Measurements from ENCODE around the gene BTBD9. TPM values are rescaled to one million over a fixed set of nuclear protein-coding genes. Genes with fewer than 3 reads are reported as not detected.

Gene BTBD9
- total RNA-seq, 2 experiments from 2014 or later: 11.0 to 13.8 TPM

- Mint-ChIP-seq H3K27ac (no peak overlapping the region), H3K4me1 (peaks cover under 1% of the 10 kb centered on the region), H3K9me3 (ENCODE audit: low read depth) (no peaks in the 10 kb centered on the region), H3K4me3 (no peak overlapping the region), H3K27me3 (no peaks in the 10 kb centered on the region), H3K36me3 (no peaks in the 10 kb centered on the region)
- ATAC-seq (no peak), DNase-seq (no peak)
- CTCF ChIA-PET: no interaction called here
These were observed 424.5 kb downstream of the BTBD9 start for GRCh38 chr6:38215225-38215624.

- Mint-ChIP-seq H3K27ac (no peak overlapping the region), H3K9me3 (ENCODE audit: low read depth) (no peaks in the 10 kb centered on the region), H3K27me3 (no peaks in the 10 kb centered on the region), H3K36me3 (no peaks in the 10 kb centered on the region), H3K4me1 (peaks cover 7% of the 10 kb centered on the region), H3K4me3 (no peak overlapping the region)
- CTCF ChIA-PET: no interaction called here
- DNase-seq (no peak), ATAC-seq (no peak)
These were observed 425.6 kb downstream of the BTBD9 start for GRCh38 chr6:38214159-38214558.

- DNase-seq (no peak), ATAC-seq (no peak)
- H3K4me3 Mint-ChIP-seq: no peak overlapping the region
- no peak overlapping the region for H3K27ac Mint-ChIP-seq
- no peaks in the 10 kb centered on the region for H3K27me3 Mint-ChIP-seq
- peaks cover 14% of the 10 kb centered on the region for H3K4me1 Mint-ChIP-seq
- no peaks in the 10 kb centered on the region for H3K36me3 Mint-ChIP-seq
- H3K9me3 Mint-ChIP-seq (ENCODE audit: low read depth): no peaks in the 10 kb centered on the region
- CTCF ChIA-PET: no interaction called here
These were observed 426.5 kb downstream of the BTBD9 start for GRCh38 chr6:38213251-38213658.

GRCh38 chr6:38212579-38212978 is 427.1 kb downstream of the BTBD9 start:
- Mint-ChIP-seq H3K27ac (no peak overlapping the region), H3K27me3 (no peaks in the 10 kb centered on the region), H3K4me1 (peaks cover 14% of the 10 kb centered on the region), H3K36me3 (no peaks in the 10 kb centered on the region), H3K9me3 (ENCODE audit: low read depth) (no peaks in the 10 kb centered on the region), H3K4me3 (no peak overlapping the region)
- DNase-seq (no peak), ATAC-seq (no peak)
- CTCF ChIA-PET: no interaction called here

- H3K4me1 Mint-ChIP-seq: peaks cover 14% of the 10 kb centered on the region
- CTCF ChIA-PET: no interaction called here
- no peak overlapping the region for H3K27ac Mint-ChIP-seq
- DNase-seq (no peak), ATAC-seq (no peak)
- H3K27me3 Mint-ChIP-seq: no peaks in the 10 kb centered on the region
- H3K9me3 Mint-ChIP-seq (ENCODE audit: low read depth): no peaks in the 10 kb centered on the region
- H3K4me3 Mint-ChIP-seq: no peak overlapping the region
- H3K36me3 Mint-ChIP-seq: no peaks in the 10 kb centered on the region
These were observed 427.6 kb downstream of the BTBD9 start for GRCh38 chr6:38212116-38212515.

GRCh38 chr6:38209371-38210260 is 430.1 kb downstream of the BTBD9 start:
- CTCF ChIA-PET: no interaction called here
- no peaks in the 10 kb centered on the region for H3K9me3 Mint-ChIP-seq (ENCODE audit: low read depth)

GRCh38 chr6:38208028-38208427 is 431.7 kb downstream of the BTBD9 start:
- CTCF ChIA-PET: interaction anchor here (0.8 kb wide), 1 partner anchor 175 kb away, joined by 4 read pairs; no protein-coding TSS in a partner anchor
- Mint-ChIP-seq H3K4me1 (peaks cover 14% of the 10 kb centered on the region), H3K36me3 (peaks cover 2% of the 10 kb centered on the region), H3K27me3 (no peaks in the 10 kb centered on the region), H3K27ac (no peak overlapping the region), H3K4me3 (no peak overlapping the region), H3K9me3 (ENCODE audit: low read depth) (no peaks in the 10 kb centered on the region)
- DNase-seq (peak; percentile 33), ATAC-seq (no peak)

More at GRCh38 chr6:38209371-38210260, 430.1 kb downstream of the BTBD9 start:
- H3K27ac Mint-ChIP-seq: no peak overlapping the region
- H3K36me3 Mint-ChIP-seq: no peaks in the 10 kb centered on the region
- DNase-seq: peak; percentile 42
- ATAC-seq: no peak
- H3K27me3 Mint-ChIP-seq: no peaks in the 10 kb centered on the region
- peaks cover 14% of the 10 kb centered on the region for H3K4me1 Mint-ChIP-seq
- no peak overlapping the region for H3K4me3 Mint-ChIP-seq

- Mint-ChIP-seq H3K4me1 (peaks cover 14% of the 10 kb centered on the region), H3K36me3 (peaks cover 2% of the 10 kb centered on the region), H3K27ac (no peak overlapping the region), H3K27me3 (no peaks in the 10 kb centered on the region), H3K9me3 (ENCODE audit: low read depth) (no peaks in the 10 kb centered on the region), H3K4me3 (no peak overlapping the region)
- CTCF ChIA-PET: no interaction called here
- ATAC-seq (no peak), DNase-seq (peak; percentile 4)
These were observed 432.4 kb downstream of the BTBD9 start for GRCh38 chr6:38207375-38207774.

- ATAC-seq: no peak
- Mint-ChIP-seq H3K4me3 (no peak overlapping the region), H3K4me1 (no peaks in the 10 kb centered on the region), H3K27me3 (no peaks in the 10 kb centered on the region), H3K36me3 (peaks cover 2% of the 10 kb centered on the region), H3K9me3 (ENCODE audit: low read depth) (no peaks in the 10 kb centered on the region), H3K27ac (no peak overlapping the region)
- peak; percentile 31 for DNase-seq
- CTCF ChIA-PET: no interaction called here
These were observed 441.5 kb downstream of the BTBD9 start for GRCh38 chr6:38198219-38198618.

- no peaks in the 10 kb centered on the region for H3K4me1 Mint-ChIP-seq
- H3K27ac Mint-ChIP-seq: no peak overlapping the region
- no peaks in the 10 kb centered on the region for H3K36me3 Mint-ChIP-seq
- ATAC-seq: no peak
- H3K9me3 Mint-ChIP-seq (ENCODE audit: low read depth): no peaks in the 10 kb centered on the region
- no peak overlapping the region for H3K4me3 Mint-ChIP-seq
- no peaks in the 10 kb centered on the region for H3K27me3 Mint-ChIP-seq
- DNase-seq: peak; percentile 19
- CTCF ChIA-PET: no interaction called here
These were observed 444.6 kb downstream of the BTBD9 start for GRCh38 chr6:38195113-38195635.

- peak; percentile 32 for DNase-seq
- no peaks in the 10 kb centered on the region for H3K9me3 Mint-ChIP-seq (ENCODE audit: low read depth)
- no peak overlapping the region for H3K27ac Mint-ChIP-seq
- ATAC-seq: no peak
- no peaks in the 10 kb centered on the region for H3K27me3 Mint-ChIP-seq
- H3K4me1 Mint-ChIP-seq: no peaks in the 10 kb centered on the region
- no peaks in the 10 kb centered on the region for H3K36me3 Mint-ChIP-seq
- CTCF ChIA-PET: no interaction called here
- H3K4me3 Mint-ChIP-seq: no peak overlapping the region
These were observed 445.1 kb downstream of the BTBD9 start for GRCh38 chr6:38194589-38194988.

- CTCF ChIA-PET: no interaction called here
- DNase-seq: no peak
- H3K9me3 Mint-ChIP-seq (ENCODE audit: low read depth): no peaks in the 10 kb centered on the region
- H3K27ac Mint-ChIP-seq: no peak overlapping the region
- no peak overlapping the region for H3K4me3 Mint-ChIP-seq
- no peaks in the 10 kb centered on the region for H3K27me3 Mint-ChIP-seq
- no peaks in the 10 kb centered on the region for H3K4me1 Mint-ChIP-seq
- no peaks in the 10 kb centered on the region for H3K36me3 Mint-ChIP-seq
- no peak for ATAC-seq
These were observed 445.5 kb downstream of the BTBD9 start for GRCh38 chr6:38194282-38194572.

GRCh38 chr6:38193481-38194281 is 446.0 kb downstream of the BTBD9 start:
- Mint-ChIP-seq H3K9me3 (ENCODE audit: low read depth) (no peaks in the 10 kb centered on the region), H3K4me3 (no peak overlapping the region), H3K36me3 (no peaks in the 10 kb centered on the region), H3K27ac (no peak overlapping the region), H3K4me1 (no peaks in the 10 kb centered on the region), H3K27me3 (no peaks in the 10 kb centered on the region)
- DNase-seq (peak; percentile 31), ATAC-seq (no peak)
- CTCF ChIA-PET: no interaction called here

- DNase-seq (peak; percentile 22), ATAC-seq (no peak)
- no peaks in the 10 kb centered on the region for H3K27me3 Mint-ChIP-seq
- no peaks in the 10 kb centered on the region for H3K4me1 Mint-ChIP-seq
- H3K27ac Mint-ChIP-seq: no peak overlapping the region
- no peaks in the 10 kb centered on the region for H3K36me3 Mint-ChIP-seq
- H3K4me3 Mint-ChIP-seq: no peak overlapping the region
- CTCF ChIA-PET: no interaction called here
- no peaks in the 10 kb centered on the region for H3K9me3 Mint-ChIP-seq (ENCODE audit: low read depth)
These were observed 446.7 kb downstream of the BTBD9 start for GRCh38 chr6:38193051-38193450.

All from activated CD8-positive, alpha-beta memory T cell treated with anti-CD3 and anti-CD28 coated beads, Interleukin-2, amount 10 ng/mL, durations not matched to agents 7 days and 5 days (primary cell).